GM13976 (cell line): ENCODE measurements around the gene GLYR1.

ENCODE experiments used
- DNase-seq: peaks from one replicate; pipeline ENCODE4 v3.0.0; 2012; ENCODE audit warnings: low spot score
- in situ Hi-C: fragments of 300-500 bp; cut with MboI; formaldehyde crosslinking; loops from one replicate; pipeline ENCODE4 v1.12.0; 2022; ENCODE audit warnings: low sequenced_read_pairs, mixed read lengths, inconsistent platforms; ENCODE audit not compliant: unreplicated experiment
- TF ChIP-seq, protein P1 (sequence below): IDR thresholded peaks from 2 replicates; pipeline ENCODE4 v1.5.1; 2012; ENCODE audit warnings: borderline replicate concordance, mild to moderate bottlenecking; ENCODE audit not compliant: insufficient read depth; ENCODE audit errors: extremely low read depth, missing control alignments, control extremely low read depth

GLYR1 gene

DNA sequence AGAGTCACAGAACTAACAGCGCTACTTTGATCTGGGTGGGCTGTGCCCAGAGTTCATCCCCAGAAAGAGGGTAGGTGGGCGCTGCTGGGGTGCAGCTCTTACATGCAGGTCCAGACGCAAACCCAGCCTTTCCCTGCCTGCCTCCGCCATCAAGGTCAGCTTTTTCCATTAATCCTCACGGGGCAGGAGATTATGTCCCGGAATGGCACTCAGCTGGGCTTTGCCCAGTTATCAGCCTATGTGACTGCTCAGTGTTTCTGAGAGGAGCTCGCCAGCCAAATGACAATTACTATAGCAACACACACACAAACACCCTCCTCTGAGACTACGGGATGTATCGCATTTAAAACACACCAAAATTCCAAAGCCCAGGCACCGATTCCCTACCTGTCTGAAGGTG is 20.1 kb downstream of the GLYR1 start:
- no peak for DNase-seq
- TF ChIP-seq, protein P1, sequence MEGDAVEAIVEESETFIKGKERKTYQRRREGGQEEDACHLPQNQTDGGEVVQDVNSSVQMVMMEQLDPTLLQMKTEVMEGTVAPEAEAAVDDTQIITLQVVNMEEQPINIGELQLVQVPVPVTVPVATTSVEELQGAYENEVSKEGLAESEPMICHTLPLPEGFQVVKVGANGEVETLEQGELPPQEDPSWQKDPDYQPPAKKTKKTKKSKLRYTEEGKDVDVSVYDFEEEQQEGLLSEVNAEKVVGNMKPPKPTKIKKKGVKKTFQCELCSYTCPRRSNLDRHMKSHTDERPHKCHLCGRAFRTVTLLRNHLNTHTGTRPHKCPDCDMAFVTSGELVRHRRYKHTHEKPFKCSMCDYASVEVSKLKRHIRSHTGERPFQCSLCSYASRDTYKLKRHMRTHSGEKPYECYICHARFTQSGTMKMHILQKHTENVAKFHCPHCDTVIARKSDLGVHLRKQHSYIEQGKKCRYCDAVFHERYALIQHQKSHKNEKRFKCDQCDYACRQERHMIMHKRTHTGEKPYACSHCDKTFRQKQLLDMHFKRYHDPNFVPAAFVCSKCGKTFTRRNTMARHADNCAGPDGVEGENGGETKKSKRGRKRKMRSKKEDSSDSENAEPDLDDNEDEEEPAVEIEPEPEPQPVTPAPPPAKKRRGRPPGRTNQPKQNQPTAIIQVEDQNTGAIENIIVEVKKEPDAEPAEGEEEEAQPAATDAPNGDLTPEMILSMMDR: no peak
- in situ Hi-C loops: no loop called here

DNA sequence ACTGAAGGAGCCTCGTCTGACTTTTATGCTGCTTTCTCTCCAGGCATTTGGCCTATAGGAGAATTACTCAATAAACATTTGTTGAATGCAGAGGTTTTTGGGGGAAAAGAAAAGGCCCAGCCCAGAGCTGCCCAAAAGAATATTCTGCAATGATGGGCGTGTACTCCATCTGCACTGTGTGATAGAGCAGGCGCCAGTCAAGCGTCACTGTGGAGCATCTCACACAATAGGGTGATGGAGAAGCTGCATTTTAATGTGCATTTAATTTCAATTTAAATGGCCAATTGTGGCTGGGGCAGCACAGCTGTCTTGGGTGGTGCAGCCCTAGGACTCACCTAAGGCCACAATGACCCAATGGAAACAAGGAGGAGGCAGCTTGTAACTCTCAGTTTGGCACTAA is 20.6 kb downstream of the GLYR1 start:
- in situ Hi-C loops: no loop called here
- no peak for DNase-seq
- TF ChIP-seq, protein P1: no peak

DNA sequence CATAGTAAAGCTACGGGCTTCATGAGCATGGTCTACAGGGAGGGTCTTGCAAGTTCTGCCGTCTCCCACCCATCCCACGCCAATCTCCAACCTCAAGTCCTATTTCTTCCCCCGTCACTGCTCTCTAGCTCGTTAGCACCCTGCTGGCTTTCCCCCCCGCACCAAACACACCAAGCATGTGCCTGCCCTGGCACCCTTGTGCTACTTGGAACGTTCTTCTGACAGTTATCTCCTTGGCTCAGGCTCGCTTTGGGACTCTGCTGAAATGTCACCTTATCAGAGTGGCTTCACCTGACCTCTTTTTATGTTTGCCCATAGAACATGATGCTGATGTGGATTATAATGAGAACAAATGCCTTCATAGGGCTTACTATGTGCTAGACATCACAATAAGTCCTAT is 21.9 kb downstream of the GLYR1 start:
- TF ChIP-seq, protein P1: no peak
- in situ Hi-C loops: no loop called here
- no peak for DNase-seq

DNA sequence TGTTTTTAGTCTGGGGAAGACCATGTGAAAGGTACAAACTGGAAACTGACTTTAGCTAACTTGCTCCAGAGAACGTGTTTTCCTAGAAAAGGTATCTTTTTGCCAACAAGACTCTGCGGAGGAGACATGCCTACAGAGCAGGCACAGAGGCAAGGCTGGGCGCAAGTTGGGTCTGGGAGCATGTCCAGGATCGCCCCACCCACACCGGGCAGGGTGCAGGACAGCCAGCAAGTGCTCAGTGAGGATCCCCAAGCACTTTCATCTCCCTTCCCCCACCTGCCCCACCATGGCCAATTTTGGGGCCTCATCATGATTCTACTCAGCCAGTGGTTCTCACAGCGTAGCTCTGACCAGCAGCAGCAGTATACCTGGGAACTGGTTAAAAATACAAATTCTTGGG is 26.4 kb downstream of the GLYR1 start:
- TF ChIP-seq, protein P1: no peak
- in situ Hi-C loops: no loop called here
- no peak for DNase-seq

DNA sequence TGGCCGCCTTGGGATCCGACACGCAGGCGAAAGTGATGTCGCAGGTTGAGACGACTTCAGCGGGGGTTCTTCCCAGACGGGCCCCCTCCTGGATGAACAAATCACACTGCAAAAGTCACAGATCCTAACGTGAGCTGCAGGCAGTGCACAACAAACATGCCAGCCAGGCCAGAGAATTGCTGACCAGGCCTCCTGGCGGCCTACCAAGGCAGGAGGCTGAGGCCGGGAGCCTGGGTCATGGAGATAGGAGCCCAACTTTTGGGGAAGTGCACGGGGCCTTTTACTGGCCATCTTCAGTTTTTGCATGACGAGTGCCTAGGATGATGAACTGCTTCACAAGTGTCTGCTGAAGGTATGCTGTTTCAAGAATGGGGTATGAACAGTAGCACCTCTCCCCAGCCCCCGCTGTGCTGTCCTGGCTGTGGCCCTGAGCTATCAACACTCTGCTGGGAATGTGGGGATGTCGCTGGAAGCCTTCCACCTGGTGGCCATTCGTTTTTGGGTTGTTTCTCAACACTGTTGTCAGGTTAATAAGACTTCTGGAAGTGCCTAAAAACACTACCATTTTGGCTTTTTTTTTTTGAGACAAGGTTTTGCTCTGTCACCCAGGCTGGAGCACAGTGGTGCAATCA is 32.4 kb downstream of the GLYR1 start:
- TF ChIP-seq, protein P1: no peak
- in situ Hi-C loops: no loop called here
- DNase-seq: no peak

DNA sequence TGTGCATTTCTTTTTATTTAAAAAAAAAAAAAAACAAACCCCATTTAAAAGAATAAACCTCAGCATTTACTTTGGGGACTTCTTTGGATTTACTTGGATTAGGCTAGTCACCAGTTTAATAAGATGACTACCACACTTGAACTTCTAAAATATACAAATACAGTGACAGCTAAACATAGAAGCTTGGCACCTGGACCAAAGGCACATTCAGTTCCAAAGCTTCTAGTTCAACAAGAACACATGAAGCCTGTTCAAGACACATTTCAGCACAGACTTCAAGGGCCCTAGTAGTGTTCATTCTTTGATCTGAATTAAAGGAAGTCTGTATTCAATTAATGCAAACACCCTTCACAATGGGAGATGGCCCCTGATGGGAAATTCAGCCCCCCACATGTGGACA is 33.0 kb downstream of the GLYR1 start:
- TF ChIP-seq, protein P1: no peak
- DNase-seq: no peak
- in situ Hi-C loops: no loop called here
